Fibroblast of lung (primary cell): Measurements from ENCODE around the gene KCP. TPM values are rescaled to one million over a fixed set of nuclear protein-coding genes. Genes with fewer than 3 reads are reported as not detected.

ENCODE experiments used
- DNase-seq, 2 donors: peaks; one replicate each; pipeline versions ENCODE4 v3.0.0 to v3.0.0-alpha.2; 2010; ENCODE audit warnings: low read depth in 2 of 2
- H2AFZ ChIP-seq: 2 replicates; pipeline ENCODE4 v1.5.1; 2012; ENCODE audit warnings: low read length, control low read depth, inconsistent platforms
- H3K27ac ChIP-seq: 2 replicates; pipeline ENCODE4 v1.5.1; 2011; ENCODE audit warnings: low read length, control low read depth; ENCODE audit not compliant: insufficient read depth
- H3K27me3 ChIP-seq: 2 replicates; pipeline ENCODE4 v1.5.1; 2011; ENCODE audit warnings: mild to moderate bottlenecking, low read length; ENCODE audit not compliant: control insufficient read depth, insufficient read depth
- H3K36me3 ChIP-seq: 2 replicates; pipeline ENCODE4 v1.5.1; 2011; ENCODE audit warnings: low read length; ENCODE audit not compliant: control insufficient read depth, insufficient read depth
- H3K4me1 ChIP-seq: 2 replicates; pipeline ENCODE4 v1.5.1; 2011; ENCODE audit warnings: low read length; ENCODE audit not compliant: control insufficient read depth, insufficient read depth; ENCODE audit errors: extremely low read depth
- H3K4me2 ChIP-seq: 2 replicates; pipeline ENCODE4 v1.5.1; 2011; ENCODE audit warnings: low read length, control low read depth; ENCODE audit not compliant: insufficient read depth; ENCODE audit errors: extremely low read depth
- H3K4me3 ChIP-seq, 4 experiments: fragments of 200-600 bp in 1 of 4; sonication (generic) in 1 of 4; replicated peaks in 1 of 4; 2 replicates each; pipeline ENCODE4 v1.5.1; 2011 to 2016; ENCODE audit warnings: low read length in 4 of 4, low read depth in 3 of 4, mild to moderate bottlenecking in 3 of 4, control low read depth in 2 of 4, inconsistent platforms in 1 of 4, mixed read lengths in 1 of 4; ENCODE audit not compliant: insufficient read depth in 1 of 4; ENCODE audit errors: control extremely low read depth in 1 of 4
- H3K79me2 ChIP-seq: 2 replicates; pipeline ENCODE4 v1.5.1; 2012; ENCODE audit warnings: mild to moderate bottlenecking, low read length, inconsistent platforms; ENCODE audit not compliant: control insufficient read depth, insufficient read depth
- H3K9ac ChIP-seq: 2 replicates; pipeline ENCODE4 v1.5.1; 2011; ENCODE audit warnings: mild to moderate bottlenecking, low read length, control low read depth; ENCODE audit not compliant: insufficient read depth
- H3K9me3 ChIP-seq: 2 replicates; pipeline ENCODE4 v1.5.1; 2012; ENCODE audit warnings: low read depth, low read length; ENCODE audit not compliant: control insufficient read depth, insufficient read depth
- H4K20me1 ChIP-seq: 2 replicates; pipeline ENCODE4 v1.5.1; 2011; ENCODE audit warnings: low read length; ENCODE audit not compliant: control insufficient read depth, insufficient read depth; ENCODE audit errors: extremely low read depth
- CTCF ChIP-seq, 2 donors: IDR thresholded peaks in 1 of 2; conservative IDR thresholded peaks in 1 of 2; 1 replicate in 1 of 2; 2 replicates in 1 of 2; pipeline ENCODE4 v1.5.1; 2011 to 2012; ENCODE audit warnings: low read length in 2 of 2, control low read depth in 1 of 2, inconsistent platforms in 1 of 2, low read depth in 1 of 2, mild to moderate bottlenecking in 1 of 2
- EZH2 ChIP-seq: IDR thresholded peaks from 2 replicates; pipeline ENCODE4 v1.5.1; 2012; ENCODE audit warnings: low read length, control low read depth, mild to moderate bottlenecking; ENCODE audit errors: missing control alignments
- polyA plus RNA-seq, 2 donors: library from polyadenylated mRNA; depleted of rRNA in 1 of 2; stranded (reverse) in 1 of 2; unstranded in 1 of 2; fragments of >200 nt; gene quantifications; 2 replicates each; pipeline ENCODE4 v1.2.1, GENCODE V29; 2011 to 2012; ENCODE audit warnings: missing spikeins in 1 of 2
- total RNA-seq: library from RNA; depleted of rRNA; stranded (reverse); fragments of >200 nt; gene quantifications from 2 replicates; pipeline ENCODE4 v1.2.1, GENCODE V29; 2014

KCP gene
- total and polyA plus RNA-seq, 2 donors (not counting 1 experiment from before 2014, with no cell fraction given): 0.08 to 0.50 TPM

DNA sequence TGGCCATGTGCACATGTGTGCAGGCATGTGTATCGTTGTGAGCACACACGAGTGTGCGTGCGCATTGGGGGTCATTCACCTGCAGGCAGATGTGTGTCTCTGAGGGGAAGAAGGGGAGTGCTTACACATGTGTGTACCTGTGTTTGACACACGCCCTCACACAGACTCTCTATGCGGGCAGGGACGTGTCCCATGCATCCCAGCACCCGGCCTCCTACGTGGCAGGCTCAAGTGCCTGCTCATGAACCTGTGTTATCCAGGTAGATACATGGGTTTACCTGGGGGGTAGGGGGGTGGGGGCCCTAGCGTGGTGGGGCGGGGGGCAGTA is 18.6 kb downstream of the KCP start:
- DNase-seq: no peak
- no peak for TF ChIP-seq EZH2
- TF ChIP-seq CTCF (conservative IDR thresholded peaks at IDR 0.05 in 1 of 2, IDR thresholded peaks at IDR 0.05 in 1 of 2; ENCODE audit: low read depth in 1 of 2, low read length in 2 of 2): no peak
- Histone ChIP-seq H3K27ac (no peak overlapping the region), H3K4me3 (no peak overlapping the region), H3K4me2 (no peak overlapping the region), H2AFZ (no peak overlapping the region), H3K9ac (no peak overlapping the region), H4K20me1 (no peaks in the 10 kb centered on the region), H3K36me3 (no peaks in the 10 kb centered on the region), H3K9me3 (no peaks in the 10 kb centered on the region), H3K27me3 (no peaks in the 10 kb centered on the region), H3K4me1 (no peaks in the 10 kb centered on the region), H3K79me2 (no peaks in the 10 kb centered on the region)

DNA sequence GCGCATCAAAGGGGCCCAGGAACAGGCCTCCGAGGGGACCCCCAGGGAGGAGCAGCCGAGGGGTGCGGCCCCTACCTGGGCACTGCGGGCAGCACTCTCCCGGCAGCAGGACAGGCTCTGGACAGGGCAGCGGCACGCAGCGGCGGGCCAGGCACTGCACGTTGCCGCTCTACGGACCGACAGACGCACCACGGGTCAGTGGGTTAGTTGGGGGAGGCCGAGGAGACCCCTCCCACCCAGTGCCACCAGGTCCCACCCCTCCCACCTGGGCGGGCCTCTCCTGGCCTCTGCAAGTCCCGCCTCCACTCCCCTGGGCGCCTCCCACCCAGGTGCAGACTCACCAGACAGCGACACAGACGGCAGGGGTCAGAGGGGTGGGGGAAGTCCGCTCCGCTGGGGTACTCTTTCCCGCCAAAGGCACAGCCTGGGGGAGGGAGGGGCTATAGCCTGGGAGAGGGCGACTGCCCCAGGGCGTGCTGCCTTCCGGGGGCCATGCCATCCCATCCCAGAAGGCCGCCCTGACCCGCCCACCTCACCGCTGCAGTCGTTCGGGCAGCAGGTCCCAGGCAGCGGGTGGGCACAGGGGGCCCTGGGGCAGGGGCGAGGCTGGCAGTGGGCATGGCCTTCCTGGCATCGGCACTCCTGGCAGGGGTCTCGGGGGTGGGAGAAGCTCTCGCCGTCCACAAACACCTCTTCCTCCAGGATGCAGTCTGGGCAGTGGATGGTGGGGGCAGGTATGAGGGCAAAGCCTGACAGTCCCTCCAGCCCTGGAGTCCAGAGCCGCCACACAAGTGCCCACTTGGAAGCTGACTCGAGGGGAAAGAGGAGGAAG is 19.2 kb downstream of the KCP start:
- Histone ChIP-seq H3K79me2 (no peaks in the 10 kb centered on the region), H3K9ac (no peak overlapping the region), H3K4me2 (no peak overlapping the region), H3K36me3 (no peaks in the 10 kb centered on the region), H2AFZ (no peak overlapping the region), H3K27ac (no peak overlapping the region), H3K4me3 (no peak overlapping the region), H3K27me3 (no peaks in the 10 kb centered on the region), H3K4me1 (no peaks in the 10 kb centered on the region), H4K20me1 (no peaks in the 10 kb centered on the region), H3K9me3 (no peaks in the 10 kb centered on the region)
- TF ChIP-seq EZH2 (no peak), CTCF (conservative IDR thresholded peaks at IDR 0.05 in 1 of 2, IDR thresholded peaks at IDR 0.05 in 1 of 2; ENCODE audit: low read depth in 1 of 2, low read length in 2 of 2) (no peak)
- no peak for DNase-seq

DNA sequence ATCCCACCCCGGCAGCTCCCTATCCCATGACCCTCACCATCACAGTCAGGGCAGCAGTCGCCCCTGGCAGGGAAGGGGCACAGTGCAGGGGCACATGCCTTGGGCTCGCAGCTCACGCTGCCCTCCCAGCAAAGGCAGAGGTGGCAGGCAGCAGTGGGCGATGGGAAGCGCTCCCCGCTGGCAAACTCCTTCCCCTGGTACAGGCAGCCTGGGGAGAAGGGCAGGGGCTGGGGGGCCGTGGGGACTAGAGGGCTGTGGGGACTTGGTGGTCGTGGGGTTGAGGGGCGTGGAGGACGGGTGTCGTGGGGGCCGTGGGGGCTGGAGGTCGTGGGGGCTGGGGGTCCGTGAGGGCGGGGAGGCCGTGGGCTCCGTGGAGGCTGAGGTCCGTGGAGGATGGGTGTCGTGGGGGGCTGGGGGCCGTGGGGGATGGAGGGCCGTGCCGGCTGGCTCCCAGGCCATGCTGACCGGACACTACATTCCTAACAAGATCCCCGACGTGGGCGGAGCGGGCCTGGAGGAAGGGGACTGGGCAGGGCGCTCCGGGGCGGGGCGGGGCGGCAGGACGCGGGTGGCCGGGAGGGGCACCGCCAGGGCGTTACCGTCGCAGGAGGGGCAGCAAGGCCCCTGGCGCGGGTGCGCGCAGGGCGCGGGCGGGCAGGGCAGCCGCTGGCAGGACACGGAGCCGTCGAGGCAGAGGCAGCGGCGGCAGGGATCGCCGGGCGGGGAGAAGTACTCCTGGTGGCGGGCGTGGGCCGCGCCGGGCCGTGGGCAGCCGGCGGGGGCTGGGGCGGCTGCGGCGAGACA is 20.0 kb downstream of the KCP start:
- Histone ChIP-seq H2AFZ (no peak overlapping the region), H3K4me3 (no peak overlapping the region), H3K9ac (no peak overlapping the region), H3K9me3 (no peaks in the 10 kb centered on the region), H3K36me3 (no peaks in the 10 kb centered on the region), H3K27me3 (no peaks in the 10 kb centered on the region), H3K27ac (no peak overlapping the region), H3K4me1 (no peaks in the 10 kb centered on the region), H3K79me2 (no peaks in the 10 kb centered on the region), H4K20me1 (no peaks in the 10 kb centered on the region), H3K4me2 (no peak overlapping the region)
- DNase-seq: no peak
- TF ChIP-seq CTCF (conservative IDR thresholded peaks at IDR 0.05 in 1 of 2, IDR thresholded peaks at IDR 0.05 in 1 of 2; ENCODE audit: low read depth in 1 of 2, low read length in 2 of 2) (no peak), EZH2 (no peak)
